NCI-H748 treated with DMSO at 0.1 percent for 48 hours (cell line): ENCODE measurements around the gene TMBIM6.
"Not testable (repeated sequence)": the region's sequence is repeated elsewhere in the genome, so short reads cannot be mapped to it uniquely, and the experiment has no call there.

Experiments
- DNase-seq: peaks from one replicate; lab custom pipeline; 2025; lab: John Stamatoyannopoulos, UW

Gene TMBIM6

DNA sequence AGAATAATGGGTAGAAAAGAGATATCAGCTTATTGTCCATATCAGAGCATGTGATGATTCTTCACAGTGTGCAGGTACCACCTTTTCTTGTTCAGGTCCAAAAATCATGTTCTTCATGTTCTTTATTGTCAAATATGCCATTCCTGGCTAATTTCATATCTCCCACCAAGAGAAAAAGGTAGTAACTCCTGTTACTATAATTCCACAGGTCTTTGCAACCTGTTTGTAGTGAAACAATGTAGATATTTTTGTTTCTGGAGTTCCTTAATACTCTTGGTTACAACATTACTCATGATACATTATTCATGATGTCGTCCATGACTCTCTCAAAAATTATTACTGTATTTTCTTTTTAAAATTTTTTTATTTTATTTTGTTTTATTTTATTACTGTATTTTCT, 11.3 kb upstream of the TMBIM6 start:
- DNase-seq = no peak

DNA sequence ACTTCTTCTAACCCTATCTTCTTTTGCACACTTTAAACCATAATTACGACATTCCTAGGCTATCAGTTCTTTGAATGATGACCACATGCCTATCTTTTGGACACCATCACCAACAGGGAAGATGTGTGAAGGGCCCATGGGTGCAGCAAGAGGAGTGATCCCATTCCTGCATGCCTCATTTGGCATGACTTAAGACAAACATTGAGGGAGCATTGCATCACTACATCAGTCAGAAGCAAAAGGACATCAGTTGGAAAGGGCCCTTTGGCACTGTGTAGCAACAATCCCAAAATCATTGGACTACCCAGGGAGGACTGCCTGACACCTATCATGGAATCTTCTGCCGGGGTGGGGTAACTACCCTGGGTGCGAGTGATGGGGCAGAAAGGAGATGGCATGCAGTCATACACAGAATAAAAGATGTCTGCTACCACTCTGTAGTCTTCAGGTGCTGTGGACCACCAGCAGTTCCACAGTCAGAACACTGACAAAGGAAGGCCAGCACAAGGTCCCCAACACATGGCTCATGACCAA, 10.7 kb upstream of the TMBIM6 start:
- DNase-seq = no peak

DNA sequence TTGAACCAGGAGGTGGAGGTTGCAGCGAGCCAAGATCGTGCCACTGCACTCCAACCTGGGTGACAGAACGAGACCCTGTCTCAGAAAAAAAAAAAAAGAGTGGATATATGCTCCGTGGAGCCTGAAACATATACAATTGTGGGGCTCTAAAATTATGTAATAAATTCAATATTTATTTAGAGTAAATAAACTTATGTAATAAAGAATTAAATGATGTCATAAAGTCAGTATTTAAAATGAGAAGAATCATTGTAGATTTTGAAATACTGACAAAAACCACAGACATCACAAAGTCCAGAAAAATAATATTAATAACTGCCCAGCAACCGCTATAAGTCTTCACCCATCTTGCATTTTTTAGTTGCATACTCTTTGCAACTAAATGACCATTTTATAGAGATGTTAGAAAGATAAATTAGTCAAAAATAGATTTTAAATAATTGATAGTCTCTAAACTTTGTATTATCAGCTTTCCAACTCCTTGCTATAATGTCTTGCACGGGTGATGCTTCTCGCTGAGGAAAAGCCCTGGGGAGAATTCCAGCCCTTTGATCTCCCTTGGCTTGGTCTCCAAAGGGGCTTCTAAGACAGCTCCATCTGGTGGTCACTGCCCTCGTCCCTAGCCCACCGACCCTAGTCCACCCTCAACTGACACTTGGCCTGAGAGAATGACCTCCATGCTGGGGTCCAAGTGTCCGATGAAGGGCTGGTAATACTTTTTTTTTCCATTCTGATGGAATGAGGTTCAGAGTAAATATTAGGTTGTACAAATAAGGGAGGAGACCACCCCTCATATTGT, 7.9 kb upstream of the TMBIM6 start:
- no peak for DNase-seq

DNA sequence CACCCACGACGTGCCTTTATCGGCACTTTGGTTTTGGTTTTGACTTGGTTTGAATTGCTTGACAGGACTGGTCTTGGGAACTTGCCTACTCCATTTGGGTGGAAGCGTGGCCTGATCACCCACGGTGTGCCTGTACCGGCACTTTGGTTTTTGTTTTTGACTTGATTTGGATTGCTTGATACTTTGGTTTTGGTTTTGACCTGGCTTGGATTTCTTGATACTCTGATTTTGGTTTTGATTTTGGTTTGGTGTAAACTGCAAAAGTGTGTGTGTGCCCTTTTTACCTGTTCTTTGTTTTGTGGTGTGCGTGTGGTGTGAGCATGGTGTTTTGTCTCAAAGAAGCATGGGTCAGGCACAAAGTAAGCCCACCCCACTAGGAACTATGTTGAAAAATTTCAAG, 6.5 kb upstream of the TMBIM6 start:
- DNase-seq = not testable (repeated sequence)

DNA sequence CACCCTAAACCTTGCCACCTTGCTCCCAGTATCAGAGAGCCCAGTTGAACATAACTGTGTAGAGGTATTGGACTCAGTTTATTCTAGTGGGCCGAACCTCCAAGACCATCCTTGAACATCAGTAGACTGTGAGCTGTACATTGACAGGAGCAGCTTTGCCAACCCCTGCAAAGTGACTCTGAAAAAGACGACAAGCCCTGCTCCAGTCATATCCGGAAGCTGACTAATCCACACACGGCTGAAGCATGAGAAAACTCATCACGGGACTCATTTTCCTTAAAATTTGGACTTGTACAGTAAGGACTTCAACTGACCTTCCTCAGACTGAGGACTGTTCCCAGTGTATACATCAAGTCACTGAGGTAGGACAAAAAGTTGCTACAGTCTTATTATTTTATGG, 2.6 kb upstream of the TMBIM6 start:
- not testable (repeated sequence) for DNase-seq

DNA sequence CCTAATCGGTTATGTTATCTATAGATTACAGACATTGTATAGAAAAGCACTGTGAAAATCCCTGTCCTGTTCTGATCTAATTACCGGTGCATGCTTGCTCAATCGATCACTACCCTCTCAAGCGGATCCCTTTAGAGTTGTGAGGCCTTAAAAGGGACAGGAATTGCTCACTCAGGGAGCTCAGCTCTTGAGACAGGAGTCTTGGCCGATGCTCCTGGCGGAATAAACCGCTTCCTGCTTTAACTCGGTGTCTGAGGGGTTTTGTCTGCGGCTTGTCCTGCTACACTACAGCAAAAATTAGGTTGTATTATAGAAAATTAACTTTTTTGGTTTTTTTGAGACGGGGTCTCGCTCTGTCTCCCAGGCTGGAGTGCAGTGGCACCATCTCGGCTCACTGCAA, 1.1 kb upstream of the TMBIM6 start:
- DNase-seq = not testable (repeated sequence)

DNA sequence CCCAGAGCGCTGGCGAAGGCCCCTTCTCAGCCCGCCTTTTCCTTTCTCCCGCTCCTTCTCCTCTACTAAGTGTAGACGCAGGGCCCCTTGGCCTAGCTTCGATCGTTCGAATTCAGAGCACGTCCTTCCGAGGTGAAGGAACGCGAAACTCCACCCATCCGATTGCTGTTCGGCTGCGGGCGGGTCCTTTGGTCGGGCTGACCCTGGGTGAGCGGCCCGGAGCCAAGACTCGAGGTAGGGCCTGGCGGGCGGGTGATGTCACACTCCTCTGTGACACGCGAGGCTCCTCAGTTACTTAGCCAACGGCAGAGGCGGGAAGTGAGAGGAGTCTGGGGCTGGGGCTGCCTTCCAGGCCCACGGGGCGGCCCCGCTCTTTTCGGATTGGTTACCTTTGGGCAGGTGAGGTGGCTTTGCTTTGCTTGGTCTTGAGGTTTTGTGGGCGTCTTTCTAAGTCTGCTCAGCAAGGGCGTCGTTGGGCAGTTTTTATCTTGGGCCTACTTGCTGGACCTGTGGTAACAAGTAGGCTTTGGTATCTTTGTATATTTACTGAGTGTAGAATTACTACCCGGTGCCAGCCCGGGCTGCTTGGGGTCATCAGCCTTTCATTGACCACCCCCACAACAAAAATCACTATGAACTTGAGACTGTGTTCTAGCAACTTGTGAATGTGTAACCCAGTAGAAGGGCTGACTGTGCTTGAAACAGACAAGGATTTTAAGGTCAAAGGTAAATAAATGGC, 694 bp downstream of the TMBIM6 start:
- DNase-seq = peak; percentile 69

DNA sequence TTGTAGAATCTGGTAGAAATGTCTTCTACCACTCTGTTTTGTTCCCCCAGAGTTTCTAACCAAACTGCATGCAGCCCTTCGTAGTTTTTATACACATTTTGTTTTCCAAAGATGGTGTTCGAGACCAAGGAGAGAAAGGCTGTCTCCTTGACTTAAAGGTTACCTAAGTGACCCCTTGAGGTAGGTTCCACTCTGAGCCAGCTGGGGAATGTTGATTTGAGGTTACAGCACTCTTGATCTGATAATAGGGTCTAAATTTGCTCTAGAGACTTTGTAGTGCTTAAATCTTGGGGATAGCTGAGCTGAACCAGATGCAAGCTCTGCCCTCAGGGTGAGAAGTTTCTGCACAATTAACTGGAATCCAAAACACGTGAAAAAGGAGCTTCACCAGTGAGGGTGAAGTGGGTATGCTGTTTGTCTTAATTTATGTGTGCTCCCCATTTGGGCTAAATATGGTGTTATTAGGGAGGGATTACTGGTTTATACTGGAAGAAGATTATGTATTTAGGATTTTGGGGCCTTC, 3.1 kb downstream of the TMBIM6 start:
- DNase-seq = no peak

DNA sequence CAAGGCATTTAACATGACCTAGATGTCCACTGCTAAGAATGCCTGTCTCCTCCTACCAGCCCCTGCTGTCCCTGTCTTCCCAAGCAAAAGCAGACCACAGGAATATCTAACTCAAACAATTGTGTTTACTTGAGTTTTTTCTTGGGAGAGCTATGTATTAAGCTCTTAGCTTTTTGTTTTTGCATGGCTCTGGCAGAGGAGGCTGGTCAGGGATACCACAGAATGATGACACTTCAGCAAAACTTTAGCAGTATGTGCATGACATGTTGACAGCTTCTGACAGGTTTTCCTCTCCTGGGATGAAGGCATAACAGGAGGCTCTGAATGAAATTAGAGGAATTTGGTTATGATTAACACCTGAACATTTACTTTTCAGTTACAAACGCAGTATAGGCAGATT, 6.9 kb downstream of the TMBIM6 start:
- no peak for DNase-seq

DNA sequence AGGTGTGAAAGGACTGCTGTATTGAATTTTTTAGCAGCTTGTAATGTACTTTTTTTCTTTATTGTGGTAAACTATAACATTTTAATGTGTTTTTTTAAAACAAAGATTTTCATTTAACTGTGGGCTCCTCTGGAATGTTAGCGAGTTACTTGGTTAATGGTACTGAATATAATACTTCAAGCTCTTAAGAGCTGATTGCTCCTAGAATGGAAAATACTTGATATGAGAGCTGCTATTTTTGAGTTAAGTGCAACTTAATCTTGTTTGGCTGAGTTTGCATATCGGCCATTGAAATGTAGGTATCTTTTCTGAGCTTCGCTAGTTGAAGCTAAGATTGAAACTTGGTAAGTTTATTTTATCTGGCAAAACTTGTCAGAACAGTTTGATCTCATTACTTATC, 7.4 kb downstream of the TMBIM6 start:
- DNase-seq = no peak

DNA sequence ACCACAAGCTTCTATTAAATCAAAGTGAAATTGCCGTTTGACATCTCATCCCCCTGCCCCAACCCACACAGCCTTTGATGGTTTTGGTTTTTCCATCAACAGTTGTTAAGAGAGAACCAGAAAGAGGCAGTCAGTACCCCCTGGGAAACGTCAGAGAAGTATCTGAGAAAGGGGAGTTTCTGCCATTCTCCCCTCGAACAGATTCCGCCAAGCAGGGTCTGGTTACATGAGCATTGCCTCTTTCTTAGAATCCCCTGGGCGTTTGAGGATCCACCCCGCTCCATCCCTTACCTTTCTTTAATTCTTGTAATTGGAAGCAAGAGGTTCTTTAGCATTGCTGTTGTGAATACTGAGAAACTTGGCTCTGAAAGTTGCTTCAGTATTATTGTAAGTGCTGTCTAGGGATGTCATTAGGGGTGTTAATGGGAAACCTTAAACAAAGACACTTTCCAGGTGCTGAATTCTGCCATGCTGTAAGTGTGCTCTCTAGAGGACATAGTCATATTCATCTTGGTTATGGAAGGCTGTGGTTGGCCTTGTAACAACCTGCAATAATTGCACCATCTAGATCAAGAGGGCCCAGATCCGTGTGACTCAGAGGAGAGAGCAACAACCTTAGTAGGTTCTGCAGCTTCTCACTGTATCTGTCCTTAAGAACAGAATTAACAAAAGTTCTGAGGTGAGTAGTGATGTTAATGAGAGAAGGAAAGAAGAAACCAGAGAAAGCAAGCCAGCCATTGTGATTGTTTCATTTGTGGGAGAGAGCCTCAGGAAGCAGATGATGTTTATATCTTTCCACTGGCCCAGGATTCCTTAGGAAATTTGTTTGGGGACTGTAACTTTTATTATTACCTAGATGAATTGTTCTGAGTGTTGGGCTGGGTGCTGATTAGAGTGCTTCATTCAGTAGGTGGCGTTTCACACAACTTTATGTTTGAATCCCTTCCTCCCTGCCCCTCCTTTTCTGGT, 9.0 kb downstream of the TMBIM6 start:
- DNase-seq = no peak

DNA sequence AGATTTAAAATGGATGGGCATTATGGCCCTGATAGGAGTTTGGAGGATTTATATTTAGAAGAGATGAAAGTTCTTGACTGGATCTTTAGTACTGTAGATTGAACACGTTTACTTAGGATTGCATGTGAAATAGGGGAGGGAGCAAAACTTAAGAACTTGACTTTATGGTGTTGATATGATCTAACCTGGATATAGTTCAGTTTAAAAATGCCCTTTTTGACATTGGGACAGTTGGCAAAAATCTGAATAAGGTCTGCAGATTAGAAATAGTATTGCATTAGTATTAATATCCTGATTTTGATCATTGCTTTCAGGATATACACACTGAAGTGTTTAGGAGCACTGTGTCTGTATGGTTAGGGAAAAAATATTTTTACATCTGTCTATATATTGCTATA, 9.6 kb downstream of the TMBIM6 start:
- no peak for DNase-seq

DNA sequence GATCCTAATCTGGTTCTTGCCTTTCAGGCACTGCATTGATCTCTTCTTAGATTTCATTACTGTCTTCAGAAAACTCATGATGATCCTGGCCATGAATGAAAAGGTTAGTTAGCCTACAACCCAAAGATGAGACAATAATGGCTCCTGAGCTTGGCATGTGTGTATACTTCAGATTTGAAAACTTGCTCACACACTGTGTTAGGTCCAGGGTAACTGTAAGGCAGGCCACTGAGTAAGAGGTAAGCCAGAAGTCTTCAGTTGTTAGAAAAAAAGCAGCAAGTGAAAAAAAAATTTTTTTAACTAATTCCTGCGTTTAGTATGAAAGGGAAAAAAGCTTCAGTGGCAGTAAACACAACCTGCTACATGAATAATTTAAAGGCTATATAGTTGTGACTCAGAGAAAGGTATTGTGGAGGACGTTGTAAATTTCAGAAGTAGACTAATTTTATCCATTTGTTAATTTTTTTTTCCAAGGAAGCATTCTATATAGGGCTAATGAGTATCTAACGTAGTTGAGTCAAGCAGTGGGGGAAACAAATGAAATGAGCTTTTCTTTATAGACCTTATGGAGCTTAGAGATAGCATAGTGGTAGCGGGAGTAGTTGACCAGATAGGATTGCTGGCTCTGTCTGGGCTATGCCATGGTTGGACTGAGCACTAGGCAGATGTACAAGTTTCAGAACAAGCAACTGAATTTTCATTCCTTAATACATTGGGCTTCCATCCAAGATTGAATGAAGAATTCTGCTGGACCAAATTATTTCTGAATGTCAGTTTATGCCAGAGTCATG, 20.5 kb downstream of the TMBIM6 start:
- DNase-seq = no peak

DNA sequence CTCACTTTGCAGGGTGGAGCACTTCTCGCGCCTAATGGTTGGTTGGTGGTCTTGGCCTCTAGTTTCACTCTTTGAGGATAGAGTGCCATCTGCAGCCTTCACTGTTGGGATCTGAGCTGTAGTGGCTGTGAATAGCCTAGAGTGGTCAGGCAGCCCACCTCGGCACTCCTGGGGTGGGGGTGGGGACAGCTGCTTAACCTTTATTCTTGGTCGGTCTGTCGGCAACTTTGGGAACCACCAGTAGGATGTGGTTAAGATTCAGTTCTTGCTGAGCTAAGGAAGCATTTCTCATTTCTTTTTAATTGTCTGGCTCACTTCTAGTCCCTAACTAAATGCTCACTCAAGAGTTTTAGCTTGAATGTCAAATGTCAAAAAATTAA, 21.1 kb downstream of the TMBIM6 start:
- DNase-seq = no peak

DNA sequence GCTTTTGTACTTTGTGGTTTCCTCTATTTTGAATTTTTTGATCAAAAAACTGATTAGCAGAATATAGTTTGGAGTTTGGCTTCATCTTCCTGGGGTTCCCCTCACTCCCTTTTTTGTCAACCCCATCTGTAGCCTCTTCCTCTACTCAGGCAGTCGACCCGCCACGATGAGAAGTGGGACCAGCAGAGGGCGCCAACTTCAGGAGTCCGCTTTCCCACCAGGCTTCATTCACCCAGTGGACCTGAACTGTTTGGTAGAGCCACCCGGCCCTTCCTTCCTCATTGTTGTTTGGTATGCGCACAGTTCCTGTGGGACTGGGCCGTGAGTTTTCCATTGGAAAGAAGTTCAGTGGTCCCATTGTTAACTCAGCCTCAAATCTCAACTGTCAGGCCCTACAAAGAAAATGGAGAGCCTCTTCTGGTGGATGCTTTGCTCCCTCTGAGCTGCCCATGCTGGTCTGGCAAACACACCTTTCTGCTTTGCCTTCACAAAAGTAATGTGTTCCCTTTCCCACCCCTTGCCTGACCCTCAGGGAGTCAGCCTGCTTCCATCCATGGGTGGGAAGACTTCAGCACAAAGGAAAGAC, 21.7 kb downstream of the TMBIM6 start:
- DNase-seq = no peak

DNA sequence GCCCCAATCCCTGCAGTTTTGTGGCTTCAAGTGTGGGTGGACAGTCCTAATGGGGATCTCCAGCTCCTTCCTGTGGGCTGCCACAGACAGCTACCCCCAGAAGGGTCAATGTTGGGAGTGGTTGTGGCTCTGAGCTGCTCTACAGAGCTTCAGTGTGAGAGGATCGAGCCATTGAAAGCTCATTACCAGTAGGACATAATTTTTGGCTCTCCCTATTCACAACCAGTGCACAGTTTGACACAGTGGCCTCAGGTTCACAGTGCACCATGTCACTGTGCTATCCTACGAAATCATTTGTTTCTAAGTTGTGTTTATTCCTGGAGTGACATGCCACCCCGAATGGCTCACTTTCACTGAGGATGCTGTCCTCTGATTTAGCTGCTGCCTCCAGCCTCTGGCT, 22.8 kb downstream of the TMBIM6 start:
- DNase-seq = no peak

DNA sequence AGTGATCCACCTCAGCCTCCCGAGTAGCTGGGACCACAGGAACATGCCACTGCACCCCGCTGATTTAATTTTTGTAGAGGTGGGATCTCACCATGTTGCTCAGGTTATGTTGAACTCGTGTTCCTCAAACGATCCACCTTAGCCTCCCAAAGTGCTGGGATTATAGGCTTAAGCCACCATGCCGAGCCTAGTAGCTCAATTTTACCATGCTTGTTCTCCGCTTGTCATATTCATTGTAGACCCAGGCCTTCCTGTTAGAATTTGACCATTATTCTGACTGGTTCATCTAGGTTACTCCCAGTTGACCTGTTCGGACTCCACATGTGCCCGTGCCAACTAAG, 24.7 kb downstream of the TMBIM6 start:
- DNase-seq = no peak

DNA sequence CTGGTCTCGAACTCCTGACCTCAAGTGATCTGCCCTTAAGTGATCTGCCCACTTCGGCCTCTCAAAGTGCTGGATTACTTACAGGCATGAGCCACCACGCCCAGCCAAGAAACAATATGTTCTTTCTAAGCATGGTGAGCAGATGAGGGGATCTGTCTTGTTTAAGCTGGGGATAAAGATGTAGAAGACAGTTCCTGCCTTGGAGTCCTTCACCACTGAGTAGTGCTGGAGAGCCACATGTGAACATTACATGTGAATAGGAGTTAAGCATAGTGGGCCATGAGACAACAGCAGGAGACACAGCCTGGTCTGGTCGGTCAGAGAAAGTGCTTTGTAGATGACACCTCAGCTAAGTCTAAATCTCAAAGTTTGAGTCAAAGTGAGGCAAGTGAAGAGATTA, 26.0 kb downstream of the TMBIM6 start:
- no peak for DNase-seq

DNA sequence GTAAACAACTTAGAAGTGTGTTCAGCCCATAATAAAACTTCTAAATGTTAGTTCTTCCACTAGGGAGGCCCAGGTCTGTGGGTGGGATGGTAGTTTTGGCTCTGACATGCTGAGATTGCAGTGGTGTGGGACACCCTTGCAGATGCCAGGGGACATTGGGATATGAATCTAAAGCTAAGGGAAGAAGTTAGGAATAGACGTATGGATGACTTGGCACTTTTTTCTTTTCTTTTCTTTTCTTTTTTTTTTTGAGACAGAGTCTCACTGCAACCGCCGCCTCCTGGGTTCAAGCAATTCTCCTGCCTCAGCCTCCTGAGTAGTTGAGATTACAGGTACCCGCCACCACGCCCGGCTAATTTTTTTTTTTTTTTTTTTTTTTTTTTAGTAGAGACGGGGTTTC, 31.7 kb downstream of the TMBIM6 start:
- DNase-seq = not testable (repeated sequence)

DNA sequence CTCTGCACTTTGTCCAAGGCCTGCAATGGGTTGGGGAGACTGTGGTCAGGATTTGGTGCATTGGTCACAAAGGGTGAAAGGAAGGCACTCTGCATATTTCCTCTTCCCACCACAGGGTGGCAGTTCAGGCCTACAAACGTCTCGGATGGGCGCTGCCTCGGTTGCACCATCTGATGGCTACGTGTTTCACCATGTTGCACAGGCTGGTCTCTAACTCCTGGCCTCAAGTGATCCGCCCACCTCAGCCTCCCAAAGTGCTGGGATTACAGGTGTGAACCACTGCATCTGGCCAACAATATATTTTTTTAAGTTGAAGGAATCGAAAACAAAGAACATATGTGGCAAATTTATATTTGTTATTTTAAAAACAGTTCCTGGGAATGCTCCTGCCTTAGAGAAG, 35.1 kb downstream of the TMBIM6 start:
- DNase-seq = peak; percentile 8

DNA sequence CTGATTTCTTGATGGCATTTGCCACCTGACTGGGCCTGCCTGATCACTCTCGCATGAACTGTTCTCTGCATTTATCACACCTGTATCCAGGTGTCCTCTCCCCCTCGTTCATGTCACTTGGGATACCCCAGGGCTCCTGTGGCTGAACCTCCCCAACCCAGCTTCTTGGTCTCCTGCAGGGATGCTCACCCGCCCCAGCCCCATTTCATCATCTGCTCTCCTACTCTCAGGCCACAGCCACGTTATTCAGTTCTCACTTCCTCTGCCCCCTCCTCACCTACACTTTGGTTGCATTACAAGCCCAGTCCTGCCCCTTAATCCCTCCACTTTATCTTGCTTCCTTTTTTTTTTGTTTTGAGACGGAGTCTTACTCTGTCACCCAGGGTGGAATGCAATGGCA, 35.5 kb downstream of the TMBIM6 start:
- DNase-seq = no peak
